ENCODE measurements around the gene CSRNP3.
A peak's percentile ranks its signal among the peaks of the same experiment; 100 is the strongest.

The CSRNP3 gene

DNA sequence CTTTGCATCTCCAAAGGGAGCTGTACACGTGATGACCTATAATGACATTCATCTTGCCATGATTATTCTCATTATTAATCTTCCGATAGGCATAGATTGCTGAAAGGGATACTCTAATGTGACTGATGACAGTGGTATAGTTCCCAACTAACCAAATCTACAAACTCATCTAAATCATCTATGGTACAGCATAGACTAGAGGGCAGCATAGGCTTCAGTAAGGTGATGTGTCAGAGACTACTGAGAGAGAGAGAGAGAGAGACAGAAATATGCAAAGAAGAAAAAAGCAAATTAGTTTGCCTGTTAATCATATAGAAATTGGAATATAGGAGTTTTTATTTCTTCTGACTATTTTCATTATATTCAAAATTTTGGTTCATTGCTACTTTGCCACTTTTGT is 89.3 kb downstream of the CSRNP3 start:
- TF ChIP-seq, protein P1, sequence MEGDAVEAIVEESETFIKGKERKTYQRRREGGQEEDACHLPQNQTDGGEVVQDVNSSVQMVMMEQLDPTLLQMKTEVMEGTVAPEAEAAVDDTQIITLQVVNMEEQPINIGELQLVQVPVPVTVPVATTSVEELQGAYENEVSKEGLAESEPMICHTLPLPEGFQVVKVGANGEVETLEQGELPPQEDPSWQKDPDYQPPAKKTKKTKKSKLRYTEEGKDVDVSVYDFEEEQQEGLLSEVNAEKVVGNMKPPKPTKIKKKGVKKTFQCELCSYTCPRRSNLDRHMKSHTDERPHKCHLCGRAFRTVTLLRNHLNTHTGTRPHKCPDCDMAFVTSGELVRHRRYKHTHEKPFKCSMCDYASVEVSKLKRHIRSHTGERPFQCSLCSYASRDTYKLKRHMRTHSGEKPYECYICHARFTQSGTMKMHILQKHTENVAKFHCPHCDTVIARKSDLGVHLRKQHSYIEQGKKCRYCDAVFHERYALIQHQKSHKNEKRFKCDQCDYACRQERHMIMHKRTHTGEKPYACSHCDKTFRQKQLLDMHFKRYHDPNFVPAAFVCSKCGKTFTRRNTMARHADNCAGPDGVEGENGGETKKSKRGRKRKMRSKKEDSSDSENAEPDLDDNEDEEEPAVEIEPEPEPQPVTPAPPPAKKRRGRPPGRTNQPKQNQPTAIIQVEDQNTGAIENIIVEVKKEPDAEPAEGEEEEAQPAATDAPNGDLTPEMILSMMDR (IDR thresholded peaks at IDR 0.05; ENCODE audit: insufficient read depth, low read depth, low read length, missing control alignments): peak; percentile 24
- peak; percentile 27 for DNase-seq (ENCODE audit: low read depth)
- no peak overlapping the region for H3K4me3 ChIP-seq (ENCODE audit: low read length)

DNA sequence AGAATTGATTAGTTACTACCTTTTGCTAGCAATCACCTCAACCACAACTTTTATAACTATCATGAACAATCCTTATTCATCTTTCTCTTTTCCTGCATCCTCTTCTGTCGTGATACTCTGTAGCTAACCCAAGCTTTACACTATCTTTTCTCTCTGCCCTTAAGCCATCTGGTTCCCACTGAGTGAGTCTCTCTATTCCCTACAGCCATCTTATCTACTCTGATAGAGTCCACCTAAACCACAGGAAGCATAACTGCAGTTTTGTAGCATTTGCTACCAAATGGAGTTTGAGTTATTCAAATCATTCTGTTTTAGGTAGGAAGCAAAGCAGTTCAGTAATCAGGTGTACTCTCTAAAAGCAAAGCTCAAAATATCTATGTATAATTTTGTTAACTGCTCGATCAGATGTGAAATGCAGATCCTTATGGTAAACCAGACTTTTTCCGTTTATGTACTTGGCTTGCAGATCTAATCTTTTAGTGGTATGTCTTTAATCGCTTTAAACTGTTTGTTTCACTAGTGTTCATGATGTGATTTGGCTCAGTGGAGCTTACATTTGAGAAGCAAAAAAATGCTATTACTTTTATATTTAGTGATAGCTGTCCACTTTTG is 91.0 kb downstream of the CSRNP3 start:
- no peak for DNase-seq (ENCODE audit: low read depth)
- TF ChIP-seq, protein P1 (IDR thresholded peaks at IDR 0.05; ENCODE audit: insufficient read depth, low read depth, low read length, missing control alignments): no peak
- no peak overlapping the region for H3K4me3 ChIP-seq (ENCODE audit: low read length)

DNA sequence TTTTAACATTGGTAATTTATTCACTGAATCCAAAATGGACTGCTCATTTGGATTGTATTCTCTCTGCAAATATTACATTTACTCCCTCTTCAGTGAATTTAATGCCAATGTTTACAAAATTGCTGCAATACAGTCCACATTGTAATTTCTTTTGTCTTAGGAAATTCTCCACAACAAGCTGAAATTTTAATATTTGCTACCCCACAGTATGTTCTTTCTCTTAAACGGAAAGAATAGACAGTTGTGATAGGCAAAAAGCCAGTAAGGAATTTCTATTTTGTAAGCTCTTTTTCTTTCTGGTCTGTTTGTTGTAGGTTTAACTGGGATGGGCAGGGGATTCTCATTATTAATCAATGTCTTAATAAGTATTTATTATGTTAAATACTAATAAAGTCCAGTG is 92.0 kb downstream of the CSRNP3 start:
- no peak for DNase-seq (ENCODE audit: low read depth)
- no peak overlapping the region for H3K4me3 ChIP-seq (ENCODE audit: low read length)
- TF ChIP-seq, protein P1 (IDR thresholded peaks at IDR 0.05; ENCODE audit: insufficient read depth, low read depth, low read length, missing control alignments): no peak

DNA sequence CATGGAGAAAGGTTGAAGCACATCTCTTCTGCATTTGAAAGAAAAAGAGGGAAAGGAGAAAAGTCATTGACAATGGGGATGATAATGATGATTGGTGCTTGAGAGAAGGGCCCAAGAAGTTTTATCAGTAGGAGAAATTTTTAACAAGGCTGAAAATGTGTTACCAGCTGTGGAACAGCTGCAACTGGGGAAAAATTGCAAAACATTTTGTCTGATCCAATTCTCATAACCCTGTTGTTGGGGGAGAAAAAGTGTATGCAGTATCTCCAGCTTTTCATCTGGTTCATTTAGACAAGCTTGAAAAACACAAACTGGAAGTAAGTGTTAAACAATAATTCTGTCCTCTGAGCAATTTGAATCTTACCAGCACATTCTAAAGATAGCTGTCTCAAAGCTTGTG is 92.7 kb downstream of the CSRNP3 start:
- no peak for DNase-seq (ENCODE audit: low read depth)
- no peak overlapping the region for H3K4me3 ChIP-seq (ENCODE audit: low read length)
- TF ChIP-seq, protein P1 (IDR thresholded peaks at IDR 0.05; ENCODE audit: insufficient read depth, low read depth, low read length, missing control alignments): no peak

DNA sequence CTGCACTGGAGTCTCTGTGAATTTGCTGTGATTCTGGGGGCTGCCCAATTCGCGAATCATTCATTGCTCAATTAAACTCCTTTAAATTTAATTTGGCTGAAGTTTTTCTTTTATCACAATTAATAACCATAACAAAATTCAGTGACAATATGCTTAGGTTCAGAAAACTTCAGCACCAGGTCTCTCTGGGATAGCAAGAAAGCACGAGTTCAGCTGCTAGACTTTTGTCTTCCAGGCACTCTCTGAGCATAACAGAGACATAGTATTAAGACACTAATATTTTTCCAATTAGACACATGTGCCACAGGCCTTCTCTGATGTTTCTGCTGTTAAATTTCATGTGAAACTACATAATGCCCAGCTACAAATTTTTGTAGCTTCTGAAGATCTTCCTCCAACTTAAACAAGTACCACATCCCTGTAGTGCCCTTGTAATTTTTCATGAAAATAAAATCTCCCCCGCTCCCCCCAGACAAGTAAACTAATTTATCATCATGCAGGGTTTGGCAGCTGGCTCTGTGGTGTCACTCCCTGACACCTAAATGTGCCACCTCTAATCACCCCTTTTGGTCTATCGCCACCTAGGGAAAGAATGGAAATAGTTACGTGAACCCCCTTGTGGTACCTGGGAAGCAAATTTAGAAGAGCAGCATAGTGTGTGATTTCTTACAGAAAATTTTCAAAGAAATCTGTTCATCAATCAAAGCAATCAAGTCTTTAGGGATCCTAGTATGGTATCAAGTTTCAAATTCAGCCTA is 94.1 kb downstream of the CSRNP3 start:
- H3K4me3 ChIP-seq (ENCODE audit: low read length): no peak overlapping the region
- no peak for DNase-seq (ENCODE audit: low read depth)
- TF ChIP-seq, protein P1 (IDR thresholded peaks at IDR 0.05; ENCODE audit: insufficient read depth, low read depth, low read length, missing control alignments): no peak

- H3K4me3 ChIP-seq (ENCODE audit: low read length): no peak overlapping the region
- TF ChIP-seq, protein P1 (IDR thresholded peaks at IDR 0.05; ENCODE audit: insufficient read depth, low read depth, low read length, missing control alignments): no peak
- no peak for DNase-seq (ENCODE audit: low read depth)
Measured at GRCh38 chr2:165566008-165566407, 96.5 kb downstream of the CSRNP3 start.
